GM21786 (cell line): ENCODE measurements around the gene NBEAL1.
"Not testable (repeated sequence)": the region's sequence is repeated elsewhere in the genome, so short reads cannot be mapped to it uniquely, and the experiment has no call there.

ENCODE experiments used
- ATAC-seq: cut with Tn5 transposase; IDR thresholded peaks from one replicate; pipeline ENCODE4 v1.9.1; 2021; ENCODE audit not compliant: unreplicated experiment

Gene NBEAL1

DNA sequence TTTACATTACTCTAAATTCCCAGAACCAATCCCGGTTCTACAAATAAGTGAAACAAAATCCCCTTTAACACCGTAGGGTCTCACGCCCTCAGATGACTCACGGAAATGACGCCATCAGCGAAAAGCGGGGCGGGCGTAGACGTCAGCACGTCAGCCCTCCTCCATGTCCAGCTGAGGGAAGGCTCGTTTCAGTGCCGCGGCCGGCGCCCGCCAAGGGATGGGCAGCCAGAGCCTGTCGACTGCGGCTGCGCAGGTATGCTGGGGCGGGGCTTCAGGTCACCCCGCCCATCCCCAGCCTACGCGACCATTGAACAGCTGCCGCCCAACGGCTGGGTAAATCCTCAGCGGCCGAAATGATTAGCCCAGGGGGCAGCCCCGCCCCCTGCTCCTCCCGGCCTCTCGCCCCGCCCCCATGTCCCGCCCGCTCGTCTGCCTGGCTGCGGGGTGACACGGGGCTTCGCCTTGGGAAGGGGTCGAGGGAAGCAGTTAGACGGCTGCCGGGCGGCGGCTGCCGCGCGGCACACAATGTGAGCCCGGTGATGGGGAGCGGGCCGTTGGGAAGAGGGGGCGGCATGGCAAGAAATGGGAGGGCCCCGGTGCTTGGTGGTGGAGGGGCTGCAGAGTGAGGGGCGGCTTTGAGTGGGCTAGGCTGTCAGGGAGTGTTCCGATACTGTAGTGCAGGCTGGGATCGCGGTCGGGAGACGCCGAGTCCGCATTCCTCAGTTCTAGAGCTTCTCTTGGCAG, at the start of gene NBEAL1:
Gene NBEAL1, plus strand, starts transcription at position 420 of the 744 bp plus-strand sequence. CDS start 1,510 bp downstream, outside the sequence.
- ATAC-seq = peak; percentile 95

DNA sequence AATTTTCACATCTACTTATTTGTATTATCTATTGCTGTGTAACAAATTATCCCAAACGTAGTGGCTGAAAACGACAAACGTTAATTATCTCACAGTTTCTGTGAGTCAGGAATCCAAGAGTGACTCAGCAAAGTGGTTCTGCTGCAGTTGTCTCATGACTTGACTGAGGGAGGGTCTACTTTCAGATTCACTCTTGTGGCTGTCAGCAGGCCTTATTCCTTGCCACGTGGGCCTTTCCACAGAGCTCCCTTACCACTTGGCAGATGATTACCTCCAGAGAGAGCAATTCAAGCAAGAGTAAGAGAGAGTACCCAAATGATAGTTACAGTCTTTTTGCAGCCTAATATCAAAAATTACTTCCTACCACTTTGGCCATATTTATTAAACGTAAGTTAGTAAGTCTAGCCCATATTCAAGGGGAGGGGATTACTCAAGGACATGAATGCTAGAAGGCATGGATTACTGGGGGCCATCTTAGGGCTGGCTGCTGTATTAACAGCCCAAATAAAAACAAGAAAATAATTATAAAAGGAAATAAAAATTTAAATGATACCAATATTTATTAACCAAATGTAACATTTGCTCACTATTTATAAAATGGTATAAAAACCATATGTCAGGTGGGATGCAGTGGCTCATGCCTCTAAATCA, 48.7 kb upstream of the NBEAL1 start:
- peak; percentile 67 for ATAC-seq

DNA sequence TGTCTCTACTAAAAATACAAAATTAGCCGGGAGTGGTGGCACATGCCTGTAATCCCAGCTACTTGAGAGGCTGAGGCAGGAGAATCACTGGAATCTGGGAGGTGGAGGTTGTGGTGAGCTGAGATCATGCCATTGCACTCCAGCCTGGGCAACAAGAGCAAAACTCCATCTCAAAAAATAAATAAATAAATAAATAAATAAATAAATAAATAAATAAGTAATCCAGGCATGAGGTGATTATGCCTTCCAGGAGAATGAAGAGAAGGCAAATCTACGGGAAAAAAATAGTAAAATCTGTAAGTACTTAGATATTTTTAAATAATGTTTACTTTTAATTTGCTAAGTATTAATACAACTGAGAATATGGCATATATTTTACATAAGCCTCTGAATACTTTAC, 45.3 kb upstream of the NBEAL1 start:
- ATAC-seq = not testable (repeated sequence)

DNA sequence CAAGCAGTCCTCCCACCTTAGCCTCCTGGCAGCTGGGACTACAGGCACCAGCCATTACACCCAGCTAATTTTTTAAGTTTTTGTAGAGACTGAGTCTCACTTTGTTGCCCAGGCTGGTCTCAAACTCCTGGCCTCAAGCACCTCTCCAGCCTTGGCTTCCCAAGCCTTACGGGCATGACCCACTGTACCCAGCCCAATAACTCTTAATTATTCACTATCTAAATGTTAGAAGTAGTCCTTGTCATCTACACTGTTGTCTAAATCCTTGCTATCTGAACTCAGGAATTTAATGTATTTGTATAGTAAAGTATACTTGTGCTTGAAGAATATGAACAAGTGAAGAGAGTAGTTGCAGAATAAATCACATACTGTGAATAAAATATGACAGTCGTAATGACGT, 37.9 kb upstream of the NBEAL1 start:
- ATAC-seq = no peak

DNA sequence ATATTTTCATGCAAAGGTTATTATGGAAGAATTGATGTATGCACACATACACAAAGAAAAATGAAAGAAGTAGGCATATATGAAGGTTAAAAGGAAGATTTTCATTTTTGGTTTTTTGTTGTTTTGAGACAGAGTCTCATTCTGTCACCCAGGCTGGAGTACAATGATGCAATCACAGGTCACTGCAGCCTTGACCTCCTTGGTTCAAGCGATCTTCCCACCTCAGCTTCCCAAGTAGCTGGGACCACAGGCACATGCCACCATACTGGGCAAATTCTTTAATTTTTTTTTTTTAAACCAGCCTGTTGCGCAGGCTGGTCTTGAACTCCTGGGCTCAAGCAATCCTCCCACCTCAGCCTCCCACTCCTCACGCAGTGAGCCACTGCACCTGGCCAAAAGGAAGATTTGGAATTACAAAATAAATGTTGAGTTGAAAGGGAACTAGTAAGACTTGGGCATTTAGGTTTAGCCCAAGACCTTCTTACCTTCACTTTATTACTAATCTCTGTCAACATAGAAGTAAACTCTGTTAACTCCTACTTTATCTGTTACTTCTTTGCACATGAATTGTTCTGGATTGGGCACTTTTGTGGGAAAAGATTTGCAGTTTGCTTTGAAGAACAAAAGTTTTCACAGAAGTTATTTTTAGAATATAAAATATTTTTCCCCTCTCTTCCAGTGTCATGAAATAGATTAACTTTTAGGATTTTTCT, 31.7 kb upstream of the NBEAL1 start:
- no peak for ATAC-seq

DNA sequence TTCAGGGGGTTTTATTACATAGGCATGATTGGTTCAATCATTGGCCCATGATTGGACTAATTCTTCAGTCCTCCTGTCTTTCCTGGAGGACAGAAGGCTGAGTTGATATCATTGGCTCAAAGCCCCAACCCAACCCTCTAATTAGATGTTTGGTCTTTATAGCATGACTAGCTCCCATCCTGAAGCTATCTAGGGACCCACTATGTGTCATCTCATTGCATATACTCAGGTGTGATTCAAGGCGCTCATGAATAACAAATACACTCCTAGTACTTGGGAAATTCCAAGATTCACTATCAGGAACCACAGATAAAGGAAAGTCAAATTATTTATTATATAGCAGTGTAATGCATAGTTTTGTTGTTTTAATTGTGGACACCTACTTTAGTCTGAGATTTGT, 24.9 kb upstream of the NBEAL1 start:
- no peak for ATAC-seq

DNA sequence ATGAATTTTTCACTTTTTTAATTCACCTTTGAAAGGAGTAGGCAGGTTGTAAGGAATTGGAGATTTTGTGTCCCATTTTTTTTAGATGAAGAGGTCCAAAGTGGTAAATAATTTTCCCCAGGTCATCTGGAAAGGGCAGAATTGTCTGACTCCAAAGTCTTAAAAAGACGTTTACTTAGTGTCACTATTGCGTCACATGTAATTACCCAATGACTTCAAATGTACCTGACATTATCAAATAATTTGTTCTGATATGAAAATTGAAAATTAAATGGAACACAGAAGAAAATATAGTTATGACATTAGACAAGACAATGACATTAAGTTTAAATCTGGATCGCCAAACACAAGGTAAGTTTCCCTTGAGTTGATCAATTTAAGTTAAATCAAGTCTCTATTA, 24.2 kb upstream of the NBEAL1 start:
- no peak for ATAC-seq

DNA sequence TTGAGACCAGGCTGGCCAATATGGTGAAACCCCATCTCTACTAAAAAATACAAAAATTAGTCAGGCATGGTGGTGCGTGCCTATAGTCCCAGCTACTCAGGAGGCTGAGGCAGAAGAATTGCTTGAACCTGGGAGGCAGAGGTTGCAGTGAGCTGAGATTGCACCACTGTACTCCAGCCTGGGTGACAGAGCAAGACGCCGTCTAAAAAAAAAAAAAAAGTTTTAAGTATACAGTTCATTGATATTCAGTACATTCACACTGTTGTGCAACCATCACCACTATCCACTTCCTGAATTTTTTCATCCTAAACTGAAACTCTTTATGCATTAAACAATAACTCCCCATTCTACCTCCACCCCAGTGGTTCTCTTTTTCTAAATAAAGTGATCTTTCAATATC, 17.6 kb upstream of the NBEAL1 start:
- not testable (repeated sequence) for ATAC-seq

DNA sequence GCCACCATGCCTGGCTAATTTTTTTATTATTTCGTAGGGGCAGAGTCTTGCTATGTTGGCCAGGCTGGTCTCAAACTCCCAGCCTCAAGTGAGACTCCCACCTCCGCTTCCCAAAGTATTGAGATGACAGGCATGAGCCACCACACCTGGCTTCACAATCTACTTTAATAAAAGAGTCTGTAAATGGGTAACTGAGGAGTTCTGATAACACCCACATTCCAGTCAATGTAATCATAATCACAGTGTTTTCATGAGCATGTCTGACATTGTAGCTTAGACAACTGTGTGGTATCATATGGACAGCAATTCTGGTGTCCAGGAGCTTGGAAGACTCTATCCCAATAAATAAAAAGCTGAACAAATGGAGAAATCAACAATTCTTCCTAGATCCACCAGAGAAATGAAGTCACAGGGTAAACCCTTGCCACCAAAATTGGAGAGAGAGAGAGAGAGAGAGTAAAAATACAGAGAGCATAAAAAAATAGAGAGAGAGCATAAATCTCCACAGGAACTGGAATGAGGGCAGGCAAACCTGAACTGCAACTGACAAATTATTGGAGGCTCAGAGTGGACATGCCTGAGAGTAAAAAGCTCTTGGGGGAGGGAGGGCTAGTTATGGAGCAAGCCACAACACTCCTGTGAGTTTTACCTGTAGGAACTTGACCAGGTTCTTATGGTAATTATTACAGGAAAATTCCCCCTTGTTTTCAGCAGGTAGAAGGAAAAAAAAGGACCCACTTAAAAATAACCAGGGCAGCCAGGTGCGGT, 12.4 kb upstream of the NBEAL1 start:
- ATAC-seq = no peak

DNA sequence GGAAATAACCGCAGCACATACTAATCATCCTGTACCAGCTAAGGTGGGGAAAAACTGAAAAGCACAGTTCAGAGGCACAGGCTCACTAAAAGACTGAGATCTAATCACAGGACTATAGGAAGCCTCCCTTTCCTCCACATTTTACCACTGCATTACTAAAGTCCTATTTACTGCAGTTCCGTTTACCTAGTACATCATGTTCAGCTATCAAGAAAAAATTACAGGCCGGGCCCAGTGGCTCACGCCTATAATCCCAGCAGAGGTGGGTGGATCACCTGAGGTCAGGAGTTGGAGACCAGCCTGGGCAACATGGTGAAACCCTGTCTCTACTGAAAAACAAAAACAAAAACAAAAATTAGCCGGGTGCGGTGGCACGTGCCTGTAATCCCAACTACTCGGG, 11.0 kb upstream of the NBEAL1 start:
- ATAC-seq = no peak

DNA sequence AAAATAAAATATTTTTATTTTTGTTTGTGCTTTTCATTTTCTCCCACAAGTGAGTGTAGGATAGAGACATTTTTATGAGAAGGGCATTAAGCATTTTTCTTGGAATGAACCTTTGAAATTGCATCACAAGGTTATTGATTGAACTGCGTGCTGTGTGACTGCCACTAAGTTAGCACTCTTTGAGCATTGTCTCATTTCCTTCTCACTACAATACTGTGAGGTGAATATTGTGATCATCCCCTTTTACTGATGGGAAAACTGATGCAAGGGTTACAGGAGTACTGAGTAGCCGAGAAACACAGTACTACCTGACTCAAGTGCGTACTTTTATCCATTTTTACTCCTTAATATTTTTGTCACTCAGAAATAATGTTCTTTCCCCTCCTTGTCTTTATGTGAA, 2.0 kb downstream of the NBEAL1 start:
- ATAC-seq = no peak

DNA sequence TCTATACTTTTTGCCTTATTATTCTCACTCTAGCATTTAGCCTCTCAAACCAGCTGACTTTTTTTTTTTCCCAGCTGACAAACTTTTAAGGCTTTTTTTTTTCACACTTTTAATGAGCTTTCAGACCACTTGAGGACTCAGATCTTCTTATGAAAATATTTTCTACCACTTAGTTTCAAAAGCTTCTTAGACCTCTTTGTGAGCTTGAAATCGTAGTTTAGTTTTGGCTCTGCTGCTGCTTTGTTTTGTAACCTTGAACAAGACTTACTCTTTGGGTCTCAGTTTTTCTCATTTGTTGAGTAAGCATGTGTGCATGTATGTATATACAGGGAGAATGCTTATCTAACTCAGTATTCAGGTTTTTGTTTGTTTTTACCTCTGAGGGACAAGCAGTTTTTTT, 3.5 kb downstream of the NBEAL1 start:
- no peak for ATAC-seq

DNA sequence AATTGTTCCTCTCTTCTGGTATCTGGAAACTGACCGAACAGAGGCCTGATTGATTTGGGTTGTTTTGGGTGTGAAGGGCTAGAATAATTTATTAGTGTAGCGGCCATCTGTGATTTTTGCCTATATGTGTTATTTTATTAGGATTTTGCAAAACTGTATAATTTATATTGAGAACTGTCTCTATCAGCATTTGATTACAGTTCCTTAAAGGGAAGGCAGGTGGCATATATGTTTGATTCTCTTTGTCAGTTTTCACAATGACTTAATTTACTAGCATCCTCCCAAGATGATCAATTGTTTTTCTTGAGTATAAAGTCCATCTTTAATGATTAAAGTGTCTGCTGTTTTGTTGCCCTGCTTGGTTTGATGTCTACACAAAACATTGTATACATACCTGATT, 4.5 kb downstream of the NBEAL1 start:
- no peak for ATAC-seq

DNA sequence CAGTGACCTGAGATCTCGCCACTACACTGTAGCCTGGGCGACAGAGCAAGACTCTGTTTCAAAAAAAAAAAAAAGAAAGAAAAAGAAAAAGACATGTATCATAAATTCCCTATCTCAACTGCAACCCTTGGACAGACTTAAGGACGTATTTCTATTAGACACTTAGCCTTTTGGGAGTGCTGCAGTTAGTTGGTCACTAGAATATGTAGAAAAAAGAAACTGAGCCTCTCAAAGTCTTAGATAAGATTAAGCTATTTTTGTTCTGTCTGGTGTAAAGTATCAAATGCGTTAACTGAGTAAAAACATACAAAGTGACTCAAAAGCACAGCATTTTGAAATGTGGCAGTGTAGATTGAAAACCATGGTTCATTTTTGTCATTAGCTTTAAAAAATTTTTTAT, 7.3 kb downstream of the NBEAL1 start:
- no peak for ATAC-seq

DNA sequence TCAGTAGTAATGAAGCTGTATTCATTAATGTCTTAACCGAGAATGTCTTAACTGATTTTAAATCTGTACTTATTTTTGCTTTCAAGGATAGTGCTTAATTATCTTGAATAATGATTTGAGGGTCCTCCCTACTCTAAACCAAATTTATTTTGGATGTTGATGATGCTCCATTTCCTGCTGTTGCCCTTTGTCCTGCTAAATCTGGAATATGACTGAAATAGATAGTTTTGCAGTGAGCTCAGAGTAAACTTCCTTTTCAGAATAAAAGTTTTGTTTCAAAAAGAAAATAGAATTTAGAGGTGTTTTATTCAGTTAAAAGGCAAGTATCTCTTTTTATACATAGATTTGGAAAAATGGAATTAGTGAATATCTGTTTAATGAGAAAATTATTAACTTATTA, 8.1 kb downstream of the NBEAL1 start:
- no peak for ATAC-seq

DNA sequence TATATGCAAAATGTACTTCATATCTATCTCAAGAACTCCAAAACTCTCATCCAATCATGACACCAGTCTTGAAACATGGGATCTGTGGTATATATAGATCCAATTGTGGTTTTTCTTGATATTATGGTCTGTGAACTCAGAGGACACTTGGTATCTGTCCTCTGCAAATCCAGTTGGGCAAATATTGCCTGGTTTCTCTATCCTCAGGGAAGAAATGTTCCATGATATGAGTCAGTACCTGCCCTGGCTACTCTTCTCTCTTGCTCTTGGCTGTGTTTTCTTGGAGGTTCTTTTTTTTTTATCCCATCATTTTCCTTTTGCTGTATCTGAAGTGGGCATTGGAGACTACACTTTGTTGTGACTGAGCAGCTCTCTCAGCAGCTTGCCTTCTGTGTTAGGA, 10.9 kb downstream of the NBEAL1 start:
- ATAC-seq = no peak

DNA sequence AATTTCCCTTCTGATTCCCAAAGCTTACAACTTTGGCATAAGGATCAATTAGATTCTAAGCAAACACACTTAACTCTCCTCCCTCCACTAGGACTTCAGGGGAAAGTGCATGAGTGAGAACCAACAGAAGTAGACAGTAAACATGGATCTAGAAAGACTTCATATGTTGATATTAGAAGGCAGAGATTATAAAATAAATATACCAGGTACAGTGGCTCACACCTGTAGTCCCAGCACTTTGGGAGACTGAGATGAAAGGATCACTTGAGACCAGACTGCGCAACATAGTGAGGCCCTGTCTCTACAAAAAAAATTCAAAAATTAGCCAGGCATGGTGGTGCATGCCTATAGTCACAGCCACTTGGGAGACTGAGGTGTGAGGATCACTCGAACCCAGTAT, 15.9 kb downstream of the NBEAL1 start:
- no peak for ATAC-seq

DNA sequence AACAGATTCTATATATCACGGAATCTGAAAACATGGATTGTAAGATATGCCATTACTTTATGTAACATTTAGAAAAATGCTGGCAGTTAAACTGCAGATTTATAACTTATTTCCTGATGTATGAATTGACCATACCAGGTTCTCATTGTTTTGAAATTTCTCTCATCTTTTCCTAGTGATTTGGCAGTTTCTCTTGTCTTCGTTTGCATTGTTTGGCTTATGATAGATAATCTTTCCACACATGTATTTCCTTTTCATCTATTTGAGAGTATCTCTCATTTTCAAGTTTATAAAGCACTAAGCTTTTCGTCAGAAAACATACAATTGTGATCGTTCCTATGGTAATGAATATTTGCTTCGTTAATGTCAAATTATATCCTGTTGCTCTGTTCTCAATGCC, 16.3 kb downstream of the NBEAL1 start:
- no peak for ATAC-seq

DNA sequence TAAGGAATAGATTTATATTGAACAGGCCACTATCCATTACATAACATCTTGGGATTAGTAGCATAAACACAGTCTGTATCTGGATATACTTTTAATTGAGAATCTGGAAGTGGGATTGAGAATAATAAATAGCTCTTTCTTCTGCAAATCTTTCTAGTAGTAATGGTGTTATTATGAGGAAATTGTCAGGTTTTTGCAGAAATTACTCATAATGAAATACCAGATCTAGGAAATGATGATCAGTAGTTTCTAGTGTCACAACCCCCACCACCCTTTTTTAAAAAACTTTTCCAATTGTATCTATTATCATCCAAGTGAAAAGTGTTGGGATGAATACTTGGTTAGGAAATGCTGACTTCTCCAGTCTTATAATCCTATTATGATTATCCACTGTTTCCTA, 18.7 kb downstream of the NBEAL1 start:
- no peak for ATAC-seq

DNA sequence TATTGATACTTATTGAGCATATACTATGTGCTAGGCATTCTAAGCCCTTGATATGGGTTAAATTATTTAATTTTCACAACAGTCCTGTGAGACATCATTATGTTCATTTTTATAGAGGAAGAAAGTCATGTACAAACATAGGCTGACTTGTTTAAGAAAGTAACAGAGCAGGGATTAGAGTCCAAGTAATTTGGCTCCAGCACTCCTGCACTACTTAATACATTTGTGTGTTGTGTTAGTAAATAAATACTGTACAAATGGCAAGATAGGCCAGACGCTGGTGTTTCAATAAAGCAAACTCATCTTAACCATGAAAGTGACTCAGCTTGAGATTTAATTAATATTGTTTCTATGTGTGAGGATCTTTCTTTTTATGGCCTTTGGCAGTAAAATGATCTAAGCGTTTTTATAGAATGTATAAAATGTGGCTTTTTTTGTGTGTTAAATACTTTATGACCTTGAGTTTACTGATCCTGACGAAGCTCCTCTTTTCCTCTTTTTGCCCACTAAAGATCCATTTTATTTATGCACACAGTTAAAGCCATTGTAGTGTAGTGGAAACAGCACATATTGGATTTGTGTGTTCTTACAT, 21.3 kb downstream of the NBEAL1 start:
- no peak for ATAC-seq

DNA sequence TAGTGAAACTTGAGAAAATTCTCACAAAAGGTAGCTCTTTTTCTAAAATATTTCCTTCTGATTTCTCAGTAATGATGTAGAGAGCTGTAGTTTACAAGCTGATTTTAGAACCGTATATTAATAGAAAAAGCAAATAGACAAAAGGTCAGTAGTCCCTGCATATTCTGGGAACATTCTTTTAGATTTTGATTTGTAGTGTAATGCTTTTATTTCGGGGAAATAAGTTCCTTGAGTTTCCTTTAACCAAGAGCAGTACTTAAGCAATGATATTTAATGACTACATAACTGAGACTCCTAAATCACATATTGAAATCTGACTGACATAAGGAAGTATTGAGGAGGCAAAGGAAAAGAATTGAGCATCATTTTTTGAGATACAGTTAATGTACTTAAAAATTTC, 22.4 kb downstream of the NBEAL1 start:
- ATAC-seq = no peak
